ENCODE data around the gene ANTXR1.

The ANTXR1 gene

GRCh38 chr2:69169655-69170389 is 156.8 kb downstream of the ANTXR1 start:
- no peak overlapping the region for H2AFZ ChIP-seq (ENCODE audit: low read length)
- no peaks in the 10 kb centered on the region for H3K4me1 ChIP-seq (ENCODE audit: insufficient read depth, low read length, poor library complexity, severe bottlenecking)
- no peak overlapping the region for H3K4me2 ChIP-seq (ENCODE audit: low read depth, low read length, poor library complexity, severe bottlenecking)

DNA sequence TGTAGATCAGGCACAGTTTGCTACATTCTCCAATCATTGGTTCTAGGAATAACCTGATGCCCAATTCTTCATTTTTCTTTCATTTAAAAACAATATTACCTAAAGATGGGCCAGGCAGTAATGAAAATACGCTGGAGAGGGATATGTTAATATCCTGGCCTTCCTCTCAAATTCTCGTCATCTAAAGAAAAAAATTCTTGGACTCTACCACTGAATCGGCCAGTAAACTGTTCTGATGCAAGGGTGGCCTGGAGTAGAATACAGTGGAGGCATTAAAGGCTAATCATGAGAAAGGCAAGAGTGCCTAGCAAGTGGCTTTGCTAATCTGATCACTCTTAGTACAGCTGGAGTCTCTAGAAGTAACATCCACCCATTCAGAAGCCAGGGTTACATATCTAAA is 157.7 kb downstream of the ANTXR1 start:
- no peak overlapping the region for H3K4me3 ChIP-seq (ENCODE audit: low read length, poor library complexity, severe bottlenecking)
- H3K79me2 ChIP-seq (ENCODE audit: insufficient read depth, low read length) = no peaks in the 10 kb centered on the region
- H3K9me2 ChIP-seq (replicated peaks; ENCODE audit: low read depth, low read length) = no peaks in the 10 kb centered on the region
- H3K4me2 ChIP-seq (ENCODE audit: low read depth, low read length, poor library complexity, severe bottlenecking) = no peak overlapping the region
- no peak overlapping the region for H3K9ac ChIP-seq (ENCODE audit: low read depth, low read length, poor library complexity, severe bottlenecking)
- no peaks in the 10 kb centered on the region for H3K27me3 ChIP-seq (ENCODE audit: insufficient read depth, low read length, poor library complexity, severe bottlenecking)
- no peak overlapping the region for H2AFZ ChIP-seq (ENCODE audit: low read length)
- no peaks in the 10 kb centered on the region for H4K20me1 ChIP-seq (ENCODE audit: insufficient read depth, low read length, poor library complexity, severe bottlenecking)
- H3K4me1 ChIP-seq (ENCODE audit: insufficient read depth, low read length, poor library complexity, severe bottlenecking) = no peaks in the 10 kb centered on the region
- no peak for TF ChIP-seq EZH2phosphoT487 (IDR thresholded peaks at IDR 0.05; ENCODE audit: borderline replicate concordance)
- TF ChIP-seq, protein P1, sequence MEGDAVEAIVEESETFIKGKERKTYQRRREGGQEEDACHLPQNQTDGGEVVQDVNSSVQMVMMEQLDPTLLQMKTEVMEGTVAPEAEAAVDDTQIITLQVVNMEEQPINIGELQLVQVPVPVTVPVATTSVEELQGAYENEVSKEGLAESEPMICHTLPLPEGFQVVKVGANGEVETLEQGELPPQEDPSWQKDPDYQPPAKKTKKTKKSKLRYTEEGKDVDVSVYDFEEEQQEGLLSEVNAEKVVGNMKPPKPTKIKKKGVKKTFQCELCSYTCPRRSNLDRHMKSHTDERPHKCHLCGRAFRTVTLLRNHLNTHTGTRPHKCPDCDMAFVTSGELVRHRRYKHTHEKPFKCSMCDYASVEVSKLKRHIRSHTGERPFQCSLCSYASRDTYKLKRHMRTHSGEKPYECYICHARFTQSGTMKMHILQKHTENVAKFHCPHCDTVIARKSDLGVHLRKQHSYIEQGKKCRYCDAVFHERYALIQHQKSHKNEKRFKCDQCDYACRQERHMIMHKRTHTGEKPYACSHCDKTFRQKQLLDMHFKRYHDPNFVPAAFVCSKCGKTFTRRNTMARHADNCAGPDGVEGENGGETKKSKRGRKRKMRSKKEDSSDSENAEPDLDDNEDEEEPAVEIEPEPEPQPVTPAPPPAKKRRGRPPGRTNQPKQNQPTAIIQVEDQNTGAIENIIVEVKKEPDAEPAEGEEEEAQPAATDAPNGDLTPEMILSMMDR (conservative IDR thresholded peaks at IDR 0.05; ENCODE audit: low read length) = no peak
- no peaks in the 10 kb centered on the region for H3K9me3 ChIP-seq (ENCODE audit: insufficient read depth, low read depth, low read length)
- H3F3A ChIP-seq (ENCODE audit: low read depth) = no peaks in the 10 kb centered on the region
- no peaks in the 10 kb centered on the region for H3K36me3 ChIP-seq (ENCODE audit: insufficient read depth, low read length)

More at GRCh38 chr2:69169655-69170389, 156.8 kb downstream of the ANTXR1 start:
- no peaks in the 10 kb centered on the region for H3K79me2 ChIP-seq (ENCODE audit: insufficient read depth, low read length)
- no peaks in the 10 kb centered on the region for H3K27me3 ChIP-seq (ENCODE audit: insufficient read depth, low read length, poor library complexity, severe bottlenecking)
- no peaks in the 10 kb centered on the region for H3K9me3 ChIP-seq (ENCODE audit: insufficient read depth, low read depth, low read length)
- H3K9ac ChIP-seq (ENCODE audit: low read depth, low read length, poor library complexity, severe bottlenecking) = no peak overlapping the region
- H3F3A ChIP-seq (ENCODE audit: low read depth) = no peaks in the 10 kb centered on the region
- no peak overlapping the region for H3K4me3 ChIP-seq (ENCODE audit: low read length, poor library complexity, severe bottlenecking)
- no peaks in the 10 kb centered on the region for H3K36me3 ChIP-seq (ENCODE audit: insufficient read depth, low read length)
- no peak for TF ChIP-seq EZH2phosphoT487 (IDR thresholded peaks at IDR 0.05; ENCODE audit: borderline replicate concordance)
- TF ChIP-seq, protein P1 (conservative IDR thresholded peaks at IDR 0.05; ENCODE audit: low read length) = no peak
- no peaks in the 10 kb centered on the region for H4K20me1 ChIP-seq (ENCODE audit: insufficient read depth, low read length, poor library complexity, severe bottlenecking)
- H3K9me2 ChIP-seq (replicated peaks; ENCODE audit: low read depth, low read length) = no peaks in the 10 kb centered on the region

GRCh38 chr2:69171116-69171896 is 158.3 kb downstream of the ANTXR1 start:
- Histone ChIP-seq H3K79me2 (ENCODE audit: insufficient read depth, low read length) (no peaks in the 10 kb centered on the region), H3F3A (ENCODE audit: low read depth) (no peaks in the 10 kb centered on the region), H2AFZ (ENCODE audit: low read length) (no peak overlapping the region), H3K4me1 (ENCODE audit: insufficient read depth, low read length, poor library complexity, severe bottlenecking) (no peaks in the 10 kb centered on the region), H3K4me3 (ENCODE audit: low read length, poor library complexity, severe bottlenecking) (no peak overlapping the region), H3K4me2 (ENCODE audit: low read depth, low read length, poor library complexity, severe bottlenecking) (no peak overlapping the region), H3K9ac (ENCODE audit: low read depth, low read length, poor library complexity, severe bottlenecking) (no peak overlapping the region), H3K36me3 (ENCODE audit: insufficient read depth, low read length) (no peaks in the 10 kb centered on the region), H3K9me3 (ENCODE audit: insufficient read depth, low read depth, low read length) (no peaks in the 10 kb centered on the region), H3K9me2 (replicated peaks; ENCODE audit: low read depth, low read length) (no peaks in the 10 kb centered on the region), H4K20me1 (ENCODE audit: insufficient read depth, low read length, poor library complexity, severe bottlenecking) (no peaks in the 10 kb centered on the region), H3K27me3 (ENCODE audit: insufficient read depth, low read length, poor library complexity, severe bottlenecking) (no peaks in the 10 kb centered on the region)
- TF ChIP-seq, protein P1 (conservative IDR thresholded peaks at IDR 0.05; ENCODE audit: low read length) = no peak
- TF ChIP-seq EZH2phosphoT487 (IDR thresholded peaks at IDR 0.05; ENCODE audit: borderline replicate concordance) = no peak
